ENCODE results near the gene WDR38.

WDR38 gene

DNA sequence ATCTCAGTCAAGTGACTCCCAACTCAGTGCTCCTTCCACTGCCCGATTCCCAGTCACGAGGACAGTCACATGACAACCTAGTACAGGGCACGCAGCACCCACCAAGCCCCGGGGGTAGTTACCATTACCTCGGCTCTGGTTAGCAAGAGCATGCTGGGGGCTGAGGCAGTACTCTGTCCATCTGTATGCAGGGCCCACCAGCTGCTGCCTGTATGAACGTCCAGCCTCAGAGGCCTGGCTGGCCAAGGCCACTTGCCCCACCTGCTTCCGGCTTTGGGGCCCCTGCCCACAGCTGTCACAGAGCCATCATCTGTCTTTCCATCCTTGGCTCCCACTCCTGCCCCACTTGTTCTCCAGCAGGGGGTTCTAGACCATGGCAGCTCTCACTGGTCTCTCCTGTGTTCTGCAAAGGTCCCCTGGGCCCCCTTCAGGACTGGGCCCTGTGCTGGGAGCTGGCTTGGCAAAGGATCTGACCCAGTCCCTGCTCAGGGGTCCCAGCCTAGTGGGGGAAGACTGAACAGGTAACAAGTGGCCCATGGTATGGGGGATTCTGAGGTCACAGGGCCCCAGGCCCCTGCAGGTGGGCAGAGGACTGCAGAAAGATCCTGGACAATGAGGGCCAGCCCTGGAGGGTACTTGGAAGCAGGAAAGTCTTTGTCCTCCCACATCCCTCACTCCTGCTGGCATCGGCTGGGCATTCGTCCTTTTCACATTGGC lies 5.2 kb downstream of the WDR38 start:
- no peak for DNase-seq (ENCODE audit: low spot score)

DNA sequence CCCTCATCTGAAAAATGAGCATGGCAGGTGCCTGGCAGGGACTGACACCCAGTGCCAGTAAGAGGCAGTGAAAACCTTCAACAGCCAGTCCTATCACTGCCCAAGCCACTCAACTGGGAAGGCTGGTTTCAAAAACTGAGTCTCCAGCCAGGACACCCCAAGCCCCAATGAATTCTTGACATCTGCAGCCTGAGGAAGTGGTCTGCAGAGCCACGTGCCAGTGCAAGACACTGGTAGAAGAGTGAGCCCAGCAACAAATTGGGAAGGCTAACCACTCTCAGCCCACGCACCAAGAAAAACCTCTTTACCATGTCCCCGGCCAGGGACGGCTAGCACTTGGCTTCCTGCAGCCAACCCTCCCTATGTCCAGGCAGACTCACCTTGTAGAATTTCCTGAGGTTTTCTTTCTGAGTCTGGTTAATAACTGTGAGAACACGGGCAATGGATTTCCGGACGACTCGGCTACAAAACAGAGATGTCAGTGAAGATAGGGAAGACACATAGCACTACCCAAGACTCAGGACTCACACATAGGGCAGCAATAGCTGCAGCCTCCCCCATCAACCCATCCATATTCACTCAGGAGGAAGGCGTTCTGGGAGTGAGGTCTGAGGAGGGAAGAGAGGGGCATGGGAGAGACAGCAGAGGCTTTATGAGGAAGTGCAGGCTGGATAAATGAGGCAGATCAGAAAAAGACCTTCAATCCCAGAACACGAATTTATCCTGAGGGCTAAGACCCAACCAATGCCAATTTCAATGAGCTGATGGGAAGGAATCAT lies 6.7 kb downstream of the WDR38 start:
- no peak for DNase-seq (ENCODE audit: low spot score)

DNA sequence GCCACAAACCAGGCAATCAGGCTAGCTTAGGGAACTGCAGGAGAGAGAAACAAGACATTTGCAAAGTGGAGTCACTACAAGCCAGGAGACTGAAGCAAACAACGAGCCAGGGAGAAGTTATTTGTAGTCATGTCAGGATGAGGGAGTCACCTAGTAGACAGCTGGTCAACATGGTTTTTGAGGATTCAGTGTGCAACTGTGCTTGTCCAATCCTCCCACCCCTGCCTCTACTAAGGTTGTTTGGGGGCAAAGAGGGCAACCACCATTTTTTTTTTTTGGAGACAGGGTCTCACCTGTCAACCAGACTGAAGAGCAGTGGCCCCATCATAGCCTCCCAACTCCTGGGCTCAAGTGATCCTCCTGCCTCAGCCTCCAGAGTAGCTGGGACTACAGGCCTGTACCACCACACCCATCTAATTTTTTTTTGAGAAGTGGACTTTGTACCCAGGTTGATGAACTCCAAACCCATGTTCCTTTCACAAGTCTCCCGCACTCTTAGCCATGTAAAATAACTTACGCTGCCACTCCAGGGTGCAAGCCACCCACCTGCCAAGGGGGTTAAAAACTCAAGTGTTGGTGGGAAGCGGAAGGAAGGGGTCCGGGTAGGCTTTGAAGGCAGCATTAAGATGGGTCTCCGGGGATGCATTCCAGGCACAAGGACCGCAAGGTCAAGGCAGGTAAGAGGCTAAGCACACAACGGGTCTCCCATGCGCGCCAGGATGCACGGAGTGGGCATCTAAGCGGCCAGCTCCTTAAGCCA lies 7.5 kb downstream of the WDR38 start:
- no peak for DNase-seq (ENCODE audit: low spot score)

DNA sequence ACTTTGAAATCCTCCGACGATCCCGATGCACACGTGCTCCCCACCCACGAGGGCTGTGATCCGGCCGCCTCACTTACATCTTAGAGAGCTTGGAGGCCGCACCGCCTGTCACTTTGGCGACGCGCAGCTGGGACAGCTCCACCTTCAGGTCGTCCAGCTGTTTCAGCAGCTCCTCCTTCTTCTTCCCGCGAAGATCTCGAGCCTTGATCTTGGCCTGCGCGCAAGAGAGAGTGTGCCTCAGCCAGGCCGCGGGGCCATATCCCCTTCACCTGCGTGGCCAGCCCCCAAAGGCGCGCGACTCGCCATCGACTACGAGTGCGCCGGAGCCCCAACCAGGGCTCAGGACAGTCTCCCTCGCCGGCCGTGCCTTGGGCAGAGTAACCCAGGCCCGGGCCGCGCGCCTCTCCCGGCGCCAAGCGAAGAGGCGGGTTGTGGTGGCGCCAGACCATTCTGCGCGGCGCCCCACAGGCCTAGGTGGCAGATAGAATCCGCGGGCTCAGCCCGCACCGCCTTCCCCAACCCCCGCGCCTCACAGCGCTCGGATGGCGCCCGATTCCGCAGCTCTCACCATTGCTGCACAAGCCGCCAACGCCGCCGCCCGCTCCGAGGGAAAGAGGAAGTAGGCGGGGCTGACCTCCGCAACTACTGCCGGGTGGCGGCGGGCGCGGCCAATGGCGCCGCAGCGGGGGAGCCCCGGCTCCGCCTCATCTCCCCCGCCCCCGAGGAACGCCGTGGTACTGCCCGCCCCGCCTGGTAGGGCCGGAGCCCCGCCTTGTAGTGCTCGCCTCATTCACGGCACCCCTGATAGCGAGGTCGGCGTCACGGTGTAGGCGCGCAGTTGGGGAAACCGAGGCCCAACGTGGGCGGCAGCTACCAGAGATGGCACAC lies 8.3 kb downstream of the WDR38 start, which contains the start of the genes ARPC5L and RPL35:
Gene ARPC5L (plus strand): TSS at position 789 of the 888 bp plus-strand sequence. CDS start 7,161 bp downstream, outside the sequence.
Gene RPL35 (minus strand): TSS at position 616 of the 888 bp plus-strand sequence. CDS start 45 bp downstream, at position 571.
- DNase-seq (ENCODE audit: low spot score), result peak; percentile 94

DNA sequence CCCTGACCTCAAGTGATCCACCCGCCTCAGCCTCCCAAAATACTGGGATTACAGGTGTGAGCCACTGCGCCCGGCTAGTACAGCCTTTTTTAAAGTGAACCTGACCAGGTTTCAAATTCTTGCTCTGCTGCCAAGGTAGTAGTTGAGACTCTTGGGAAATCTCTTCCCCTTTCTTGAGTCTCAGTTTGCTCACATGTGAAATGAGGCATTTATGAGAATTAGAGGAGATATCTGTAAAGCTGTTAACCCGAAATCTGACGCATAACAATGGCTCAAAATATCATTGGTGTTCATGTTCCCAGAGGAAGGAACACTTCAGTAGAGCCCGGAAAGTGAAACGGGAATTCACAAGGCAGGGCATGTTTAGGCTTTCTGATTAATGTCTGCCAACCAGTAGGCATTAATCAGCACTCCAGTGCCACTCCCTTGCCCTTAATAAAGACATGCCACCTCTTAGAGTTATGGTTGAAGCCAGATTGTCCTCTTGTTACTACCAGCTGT lies 10.2 kb downstream of the WDR38 start:
- DNase-seq (ENCODE audit: low spot score), result no peak

DNA sequence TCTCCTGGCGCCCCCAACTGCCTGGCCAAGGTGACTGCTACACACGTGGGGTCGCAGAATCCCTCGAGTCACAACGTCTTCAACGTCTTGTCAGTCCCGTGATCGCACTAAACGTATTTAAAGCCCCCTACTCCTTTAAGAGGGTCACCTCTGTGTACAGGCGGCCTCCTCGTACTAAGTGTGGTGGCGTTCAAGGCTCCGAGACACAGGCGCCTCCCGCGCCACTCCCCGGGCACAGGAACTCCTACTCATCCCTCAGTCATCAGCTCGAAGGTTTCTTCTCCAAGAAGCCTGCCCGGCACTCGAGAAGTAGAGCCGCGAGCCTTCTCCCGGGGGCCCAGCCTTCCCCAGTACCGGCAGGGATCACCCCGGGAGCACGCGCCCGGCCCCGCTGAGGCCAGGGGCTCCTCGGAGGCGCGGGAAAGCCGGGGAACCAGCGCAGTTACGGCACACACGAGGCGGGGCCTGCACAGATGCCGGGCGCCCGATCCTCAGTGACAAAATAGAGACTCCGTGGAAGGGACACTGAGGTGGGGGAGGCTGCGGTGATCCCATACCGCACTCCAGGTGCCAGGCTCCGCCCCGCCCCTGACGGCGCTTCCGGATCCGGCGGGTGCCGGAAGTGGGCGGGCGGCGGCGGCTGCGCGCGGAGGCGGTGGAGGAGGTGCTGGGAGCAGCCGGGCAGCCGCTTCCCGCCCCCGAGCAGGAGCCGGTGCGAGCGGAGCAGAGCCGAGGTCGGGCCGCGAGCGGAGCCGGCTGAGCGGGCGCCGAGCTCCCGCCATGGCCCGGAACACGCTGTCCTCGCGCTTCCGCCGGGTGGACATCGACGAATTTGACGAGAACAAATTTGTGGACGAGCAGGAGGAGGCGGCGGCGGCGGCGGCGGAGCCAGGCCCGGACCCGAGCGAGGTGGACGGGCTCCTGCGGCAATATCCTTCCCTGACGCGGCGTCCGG lies 15.5 kb downstream of the WDR38 start:
- peak; percentile 80 for DNase-seq (ENCODE audit: low spot score)

DNA sequence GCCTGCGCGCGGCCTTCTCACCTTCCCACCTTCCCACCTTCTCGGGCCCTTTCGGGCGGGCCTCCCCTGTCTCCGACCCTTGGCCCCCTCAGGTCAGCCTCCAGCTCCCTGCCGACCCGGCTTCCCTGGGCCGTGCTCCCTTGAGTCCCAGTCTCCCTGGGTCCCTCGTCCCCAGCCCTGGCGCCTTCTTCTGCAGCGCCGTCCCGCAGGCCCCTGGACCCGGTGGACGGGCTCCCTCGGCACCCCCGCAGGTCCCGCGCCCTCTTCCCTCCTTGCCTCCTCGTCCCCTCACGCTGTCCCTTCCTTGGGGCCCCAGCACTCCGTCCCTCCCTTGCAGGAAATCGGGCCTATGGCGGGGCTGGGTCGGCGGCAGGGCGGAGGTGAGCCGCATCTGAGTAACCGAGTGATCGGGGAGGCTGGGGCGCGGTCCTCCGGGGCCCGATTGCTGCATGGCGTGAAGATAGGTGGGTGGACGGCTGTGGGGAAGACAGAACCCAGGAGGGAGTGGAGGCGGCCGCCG lies 16.3 kb downstream of the WDR38 start:
- no peak for DNase-seq (ENCODE audit: low spot score)

DNA sequence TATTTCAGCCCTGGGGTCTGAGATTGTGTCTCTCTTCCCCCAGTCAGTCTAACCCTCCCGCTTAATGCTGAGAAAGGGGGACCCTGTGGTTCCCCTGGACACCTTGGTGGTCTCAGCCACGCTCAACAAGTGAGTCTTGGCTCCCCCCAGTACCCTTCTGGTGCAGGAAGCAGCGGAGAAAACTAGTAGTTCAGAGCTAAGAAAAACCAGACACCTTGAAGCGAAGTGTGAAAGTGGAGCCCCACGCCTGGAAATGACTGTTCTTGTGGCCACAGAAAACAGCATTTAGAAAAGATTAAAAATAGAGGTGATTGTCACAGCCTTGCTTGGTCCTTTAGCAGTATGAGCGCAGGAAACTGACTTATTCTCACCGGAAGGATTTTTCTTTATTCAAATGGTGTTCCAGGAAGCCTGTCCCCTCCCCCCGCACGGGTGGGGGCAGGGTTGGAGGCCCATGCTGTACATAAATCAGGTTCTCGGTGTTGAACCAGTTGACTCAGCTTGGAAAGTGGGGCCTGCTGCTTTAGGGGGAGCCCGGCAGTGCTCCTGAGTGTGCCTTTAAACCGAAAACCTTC lies 16.8 kb downstream of the WDR38 start:
- no peak for DNase-seq (ENCODE audit: low spot score)

DNA sequence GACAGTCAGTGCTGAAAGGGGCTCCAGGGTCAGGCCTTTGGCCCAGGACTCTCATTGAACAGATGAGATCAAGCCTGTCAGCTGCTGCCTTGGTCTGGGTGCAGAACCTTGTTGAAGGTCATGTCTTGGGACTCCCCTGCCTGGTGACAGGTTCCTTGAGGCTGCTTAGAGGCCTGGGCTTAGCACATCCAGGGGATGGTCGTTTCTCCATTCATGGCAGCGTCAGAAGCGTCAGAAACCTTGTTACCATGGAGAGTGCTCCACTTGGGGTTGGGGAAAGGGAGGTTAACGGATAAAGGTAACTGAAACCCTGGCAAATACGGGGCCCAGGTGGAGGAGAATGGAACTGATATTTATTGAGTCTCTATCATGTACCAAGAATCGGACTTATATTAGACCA lies 17.5 kb downstream of the WDR38 start:
- DNase-seq (ENCODE audit: low spot score), result no peak

DNA sequence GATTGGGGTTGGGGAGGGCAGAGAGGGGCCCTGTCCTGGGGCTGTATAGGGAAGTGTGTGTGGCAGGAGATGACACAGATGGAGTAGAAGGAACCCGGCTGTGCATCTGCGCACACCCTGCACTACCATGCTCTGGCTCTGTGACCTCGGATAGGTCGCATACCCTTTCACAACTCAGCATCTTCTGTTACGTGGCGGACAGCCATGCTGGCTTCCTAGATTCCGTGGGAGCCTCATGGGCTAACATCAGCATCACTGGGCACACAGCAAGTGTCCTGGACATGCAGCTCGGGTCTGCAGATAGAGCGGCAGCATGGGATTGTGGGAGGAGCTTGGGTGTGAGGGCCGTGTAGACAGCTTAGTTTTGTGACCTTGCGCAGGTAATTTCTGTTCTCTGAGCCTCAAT lies 17.9 kb downstream of the WDR38 start:
- DNase-seq (ENCODE audit: low spot score), result no peak

DNA sequence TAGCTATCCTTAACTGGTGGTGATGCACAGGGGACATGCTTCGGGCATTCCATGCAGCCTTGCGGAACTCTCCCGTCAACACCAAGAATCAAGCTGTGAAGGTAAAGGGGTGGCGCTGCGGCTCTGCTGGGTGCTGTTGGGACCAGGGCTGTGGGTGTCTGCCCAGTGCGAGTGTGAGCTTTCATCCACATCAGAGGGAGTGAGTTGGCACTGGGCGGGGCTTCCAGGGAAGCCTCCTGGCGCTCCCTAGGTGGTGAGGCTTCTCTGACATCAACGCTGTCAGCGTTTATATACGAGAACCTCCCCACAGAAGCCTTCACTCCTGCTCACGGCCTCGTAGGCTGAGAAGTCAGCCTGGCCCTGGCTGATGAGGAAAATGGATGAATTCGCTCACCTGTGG lies 20.4 kb downstream of the WDR38 start:
- DNase-seq (ENCODE audit: low spot score), result no peak

DNA sequence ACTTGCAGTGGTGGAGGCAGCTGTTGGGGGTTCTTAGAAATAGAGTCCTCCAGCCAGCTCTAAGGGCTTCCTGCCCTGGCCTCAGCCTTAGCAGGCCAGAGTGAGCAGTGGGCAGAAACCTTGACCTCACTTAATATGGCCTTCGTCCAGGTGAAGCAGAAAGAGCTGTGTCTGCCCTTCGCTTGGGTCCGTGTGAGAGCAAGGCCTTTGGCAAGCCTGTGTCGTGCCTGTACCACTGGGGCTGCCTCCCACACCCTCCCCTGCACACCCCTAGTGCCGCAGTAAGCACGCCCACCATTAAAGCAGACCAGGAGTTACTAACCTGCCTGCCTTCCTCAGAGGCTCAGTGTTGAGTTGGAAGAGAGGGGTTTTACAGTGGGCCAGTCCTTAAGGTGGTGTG lies 22.2 kb downstream of the WDR38 start:
- no peak for DNase-seq (ENCODE audit: low spot score)

DNA sequence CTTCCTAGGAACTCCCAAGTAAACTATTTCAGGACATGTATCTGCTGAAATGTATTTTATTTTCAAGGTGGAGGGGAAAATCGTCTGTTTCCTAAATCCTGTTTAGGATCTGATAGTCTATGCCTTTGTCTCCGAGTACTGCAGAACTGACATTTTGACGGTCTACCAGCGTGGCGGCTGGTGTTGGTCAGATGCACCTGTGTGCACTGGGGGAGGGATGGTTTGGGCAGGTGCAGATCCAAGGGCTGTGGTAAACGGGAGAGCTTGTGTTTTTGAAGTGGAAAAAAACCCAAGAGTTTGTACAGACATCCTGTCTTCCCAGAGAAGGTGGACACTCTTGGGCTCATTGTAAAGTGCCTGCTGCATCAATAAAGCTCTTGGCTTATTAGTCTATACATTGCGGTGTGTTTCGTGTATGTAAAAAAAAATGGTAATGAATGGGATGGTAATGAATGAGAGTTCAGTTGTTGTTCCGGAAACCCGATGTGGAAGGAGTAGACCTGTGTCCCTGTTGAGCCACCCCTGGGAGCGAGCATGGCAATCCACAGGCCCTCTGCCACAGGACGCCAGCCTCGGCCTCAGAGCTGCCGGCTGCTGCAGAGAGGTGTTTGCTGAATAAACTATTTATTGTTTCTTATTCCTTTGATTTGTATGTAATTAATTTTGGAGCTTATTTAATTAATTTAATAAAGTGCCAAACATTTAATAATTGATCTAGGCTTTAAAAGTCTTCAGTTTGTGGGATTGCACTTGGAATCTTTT lies 23.9 kb downstream of the WDR38 start:
- no peak for DNase-seq (ENCODE audit: low spot score)

DNA sequence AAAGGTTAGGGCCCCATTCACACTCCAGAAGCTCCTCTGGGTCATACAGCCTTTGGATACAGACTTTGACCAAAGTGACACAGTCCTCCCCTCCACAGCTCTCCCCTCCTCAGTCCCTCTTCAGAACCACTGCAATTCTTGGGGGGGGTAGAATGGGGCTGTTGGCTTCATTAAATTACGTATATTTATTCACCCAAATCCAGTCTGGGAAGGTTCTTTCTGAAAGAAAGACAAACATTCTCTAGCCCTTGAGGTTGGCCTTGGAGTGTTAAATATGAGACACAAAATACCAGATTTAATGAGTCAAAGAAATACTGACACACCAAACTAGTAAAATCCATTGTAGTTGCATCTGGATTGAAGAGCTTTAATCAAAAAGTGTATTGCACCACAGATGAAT lies 24.8 kb downstream of the WDR38 start:
- DNase-seq (ENCODE audit: low spot score), result no peak

DNA sequence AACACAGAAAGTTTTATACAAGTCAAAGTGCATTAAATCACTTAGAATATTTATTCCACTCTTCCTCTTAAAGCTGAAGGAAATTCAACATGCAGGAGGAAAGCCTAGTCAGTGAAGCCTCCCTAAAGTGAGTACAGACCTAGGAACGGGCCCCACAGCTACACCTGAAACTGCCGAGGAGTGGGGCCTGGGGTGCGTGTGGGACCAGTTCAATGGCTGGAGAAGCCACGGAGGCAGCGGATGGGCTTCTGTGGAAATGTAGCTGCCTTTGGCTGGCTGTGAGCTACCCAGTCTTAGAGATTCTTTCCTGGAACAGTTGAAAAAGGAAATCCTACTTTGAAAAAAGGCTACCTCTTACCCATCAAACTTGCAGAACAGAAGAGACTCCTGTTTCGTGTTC lies 25.3 kb downstream of the WDR38 start:
- no peak for DNase-seq (ENCODE audit: low spot score)

DNA sequence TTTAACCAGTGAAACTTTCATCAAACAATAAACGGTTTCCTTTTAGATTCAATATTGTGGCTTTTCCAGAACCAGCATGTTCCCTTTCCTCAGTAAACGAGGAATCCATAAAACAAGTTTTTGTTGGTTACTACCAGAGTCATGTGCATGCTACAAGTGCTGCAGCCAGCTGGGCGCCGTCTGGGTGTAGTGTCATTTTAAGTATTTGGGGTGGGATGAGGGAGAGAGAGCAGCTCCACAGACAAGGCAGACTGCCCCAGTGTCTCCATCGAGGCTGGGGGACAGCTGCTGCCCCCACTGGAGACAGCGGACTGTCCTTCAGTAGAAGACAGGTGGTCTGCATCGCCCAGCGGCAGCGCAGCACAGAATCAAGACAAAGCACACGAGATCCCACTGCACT lies 26.0 kb downstream of the WDR38 start:
- no peak for DNase-seq (ENCODE audit: low spot score)

DNA sequence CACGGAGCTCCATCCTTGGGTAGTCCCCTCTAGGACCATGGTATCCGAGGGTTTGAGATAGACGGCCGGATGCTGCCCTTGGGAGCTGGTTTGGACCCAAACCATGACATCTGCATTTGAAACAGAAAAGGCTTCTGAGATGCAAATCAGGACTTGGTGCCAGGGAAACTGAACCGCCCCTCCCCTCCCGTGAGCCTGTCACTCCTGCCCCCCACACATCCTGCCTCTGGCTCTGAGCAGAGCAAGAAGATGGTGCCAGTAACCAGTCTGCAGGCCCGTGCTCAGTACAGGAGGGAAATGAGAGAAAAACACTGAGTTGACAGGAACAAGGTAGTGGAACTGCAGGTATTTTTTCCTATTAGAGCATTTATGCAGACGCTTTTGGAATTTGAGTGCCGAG lies 27.2 kb downstream of the WDR38 start:
- peak; percentile 49 for DNase-seq (ENCODE audit: low spot score)

DNA sequence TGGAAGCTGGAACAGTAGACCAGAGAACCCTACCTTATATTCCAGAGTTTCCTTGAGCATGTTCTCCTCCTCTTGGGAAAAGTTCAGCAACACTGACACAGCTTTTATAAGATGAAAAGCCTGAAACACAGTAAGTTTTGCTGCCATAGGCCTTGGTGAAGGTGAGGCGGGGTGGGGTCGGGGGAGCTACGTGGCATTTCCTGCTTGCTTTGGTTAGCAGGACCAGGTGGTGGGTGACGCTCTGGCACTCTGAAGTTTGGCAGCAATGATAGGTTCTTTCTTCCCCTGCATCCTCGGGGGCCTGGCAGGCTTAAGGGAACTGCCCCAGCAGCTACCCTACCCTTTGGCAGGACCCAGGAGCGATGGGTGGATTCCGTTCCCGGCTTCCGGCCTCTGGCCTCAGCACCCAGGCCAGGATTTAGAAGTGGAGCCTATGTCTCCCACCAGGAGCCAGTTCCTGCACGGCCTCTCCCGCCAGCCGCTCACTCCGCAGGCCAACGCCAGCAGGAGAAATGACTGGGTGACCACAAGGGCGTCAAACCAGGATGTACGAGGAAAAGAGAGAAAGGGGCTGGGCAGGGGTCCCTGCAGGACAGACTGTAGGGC lies 28.0 kb downstream of the WDR38 start:
- DNase-seq (ENCODE audit: low spot score), result no peak

Data from globus pallidus (tissue), 1 donor.